Dermis microvascular lymphatic vessel endothelial cell (primary cell): ENCODE results near the gene PLXNC1. TPM values are rescaled to one million over a fixed set of nuclear protein-coding genes. Genes with fewer than 3 reads are reported as not detected.

Experiments used
- DNase-seq, 2 donors: peaks; one replicate each; pipeline versions ENCODE4 v3.0.0 to v3.0.0-alpha.2; 2010; ENCODE audit warnings: low read depth in 2 of 2
- total RNA-seq: library from RNA; depleted of rRNA; stranded (reverse); fragments of >200 nt; gene quantifications from 2 replicates; pipeline ENCODE4 v1.2.1, GENCODE V29; 2014

Gene PLXNC1
- total RNA-seq, 1 donor from 2014 or later: 0.13 TPM

DNA sequence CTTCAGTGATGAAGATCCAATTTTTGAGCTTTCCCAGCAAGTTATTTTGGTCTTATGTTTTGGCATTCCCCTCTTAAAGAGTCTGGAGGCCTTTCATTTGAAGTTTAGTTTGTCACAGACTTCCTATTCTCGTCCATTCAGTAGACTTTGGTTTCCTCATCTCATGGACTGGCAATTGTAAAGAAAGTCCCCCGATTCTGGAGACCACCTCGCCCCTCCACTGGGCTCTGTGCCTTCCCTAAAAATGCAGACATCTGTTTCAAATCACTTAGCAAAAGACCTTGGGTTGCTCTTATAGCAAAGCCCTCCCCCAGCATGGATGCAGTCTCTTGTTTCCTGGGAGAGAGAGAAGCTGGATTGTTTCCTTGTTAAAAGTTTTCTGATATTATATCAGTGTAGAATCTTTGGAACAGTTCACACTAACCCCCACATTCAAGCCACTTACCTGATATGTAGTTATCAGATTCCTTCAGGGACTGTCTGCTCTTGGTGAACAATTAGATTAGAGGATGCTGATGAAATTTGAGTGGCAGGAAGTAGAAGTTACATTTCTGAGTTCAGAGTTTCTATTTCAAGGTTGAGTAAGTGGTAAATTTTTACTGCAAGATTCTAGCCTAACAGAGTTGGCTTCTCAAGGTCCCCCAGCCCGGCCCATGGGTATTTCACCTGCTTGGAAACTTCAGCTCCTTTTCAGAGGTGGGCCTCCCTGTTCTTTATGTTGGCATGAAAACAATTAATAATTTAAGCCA is 56.3 kb downstream of the PLXNC1 start:
- no peak for DNase-seq

DNA sequence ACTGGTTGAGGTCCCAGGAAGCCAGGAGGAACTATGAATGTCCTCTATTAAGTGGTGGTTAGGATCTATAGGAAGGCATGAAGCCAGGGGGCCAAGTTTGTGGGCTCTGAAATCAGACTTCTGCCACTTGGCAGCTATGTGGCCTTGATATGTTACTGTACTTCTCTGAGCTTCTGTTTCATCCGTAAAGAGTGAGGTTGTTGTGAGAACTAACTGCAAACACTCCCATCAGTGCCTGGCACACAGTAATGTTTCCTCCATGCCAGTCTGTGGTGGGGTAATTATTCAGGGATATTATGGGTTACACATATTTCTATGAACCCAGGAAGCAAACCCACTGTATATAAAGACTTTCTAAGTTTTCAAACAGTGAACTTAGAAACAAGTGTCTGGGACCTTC is 57.4 kb downstream of the PLXNC1 start:
- no peak for DNase-seq

DNA sequence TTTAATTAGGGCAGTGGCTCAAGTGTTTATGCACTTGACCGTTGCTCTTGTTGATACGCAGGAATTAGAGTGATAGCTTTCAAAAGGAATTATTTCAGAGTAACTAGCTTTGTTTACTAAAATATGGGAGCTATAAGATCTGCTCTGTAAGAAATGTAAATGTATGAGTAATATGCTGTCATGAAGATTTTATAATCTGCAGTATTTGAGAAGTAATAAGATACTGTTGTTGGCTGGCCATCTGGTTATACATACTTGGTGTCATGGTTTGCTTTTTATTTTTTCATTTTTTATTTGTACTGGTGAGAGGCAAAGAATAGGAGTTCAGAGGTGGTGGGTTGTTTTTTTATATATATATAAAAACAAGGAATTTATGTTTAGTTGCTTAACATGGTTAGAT is 58.5 kb downstream of the PLXNC1 start:
- DNase-seq: no peak

- DNase-seq: no peak
Measured at GRCh38 chr12:94207467-94207848, 59.1 kb downstream of the PLXNC1 start.

DNA sequence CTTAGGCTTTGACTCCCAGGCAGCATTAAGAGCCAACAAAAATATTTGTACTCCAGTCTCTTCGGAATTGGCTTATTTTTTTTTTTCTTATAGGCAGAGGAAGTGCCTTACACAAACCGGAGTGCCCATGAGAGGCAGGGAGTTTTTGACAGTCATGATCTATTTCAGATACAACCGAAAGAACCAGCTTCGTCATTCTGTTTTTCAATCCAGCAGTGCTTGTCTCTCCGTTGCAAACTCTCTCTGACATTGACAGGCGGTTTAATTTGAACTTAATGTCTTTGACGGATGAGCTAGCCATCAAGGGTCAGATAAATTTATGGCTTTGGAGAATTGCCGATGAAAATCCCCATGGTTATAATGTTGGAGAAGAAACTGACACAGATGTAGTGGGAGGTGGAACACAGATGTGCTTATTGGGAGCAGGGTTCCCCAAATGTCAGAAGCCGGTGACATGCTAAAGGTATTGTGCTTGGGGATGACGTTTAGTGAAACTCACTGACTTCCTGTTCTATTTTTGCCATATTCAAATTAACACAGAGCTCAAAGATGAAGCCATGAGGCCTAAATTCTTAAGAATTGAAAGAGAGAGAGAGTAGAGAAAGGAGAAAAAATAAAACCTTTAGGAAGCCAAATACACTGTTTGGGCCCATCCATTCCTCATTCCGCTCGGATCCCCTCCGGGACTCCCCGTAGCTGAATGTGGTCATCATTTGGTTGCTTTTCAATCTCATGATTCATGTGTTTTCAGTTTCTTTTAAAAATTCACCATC is 59.7 kb downstream of the PLXNC1 start:
- DNase-seq: no peak

GRCh38 chr12:94208622-94208966 is 60.2 kb downstream of the PLXNC1 start:
- DNase-seq: no peak

DNA sequence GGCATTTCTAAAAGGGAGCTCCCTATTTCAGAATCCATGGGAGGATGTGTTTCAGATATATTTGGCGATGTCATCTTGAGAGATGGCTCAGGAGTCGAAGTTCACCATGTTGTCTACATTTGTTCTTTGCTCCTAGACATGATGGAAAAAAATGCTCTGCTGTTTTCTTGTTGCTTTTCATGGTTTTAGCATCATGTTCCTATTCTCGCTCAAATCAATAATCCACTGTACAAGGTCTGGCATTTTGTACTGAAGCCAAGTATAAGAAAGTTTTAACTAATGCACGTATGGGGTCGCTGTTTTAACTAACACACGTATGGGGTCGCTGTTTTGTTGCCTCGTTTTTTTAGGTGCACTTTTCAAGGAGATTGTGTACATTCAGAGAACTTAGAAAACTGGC is 60.9 kb downstream of the PLXNC1 start:
- DNase-seq: no peak

DNA sequence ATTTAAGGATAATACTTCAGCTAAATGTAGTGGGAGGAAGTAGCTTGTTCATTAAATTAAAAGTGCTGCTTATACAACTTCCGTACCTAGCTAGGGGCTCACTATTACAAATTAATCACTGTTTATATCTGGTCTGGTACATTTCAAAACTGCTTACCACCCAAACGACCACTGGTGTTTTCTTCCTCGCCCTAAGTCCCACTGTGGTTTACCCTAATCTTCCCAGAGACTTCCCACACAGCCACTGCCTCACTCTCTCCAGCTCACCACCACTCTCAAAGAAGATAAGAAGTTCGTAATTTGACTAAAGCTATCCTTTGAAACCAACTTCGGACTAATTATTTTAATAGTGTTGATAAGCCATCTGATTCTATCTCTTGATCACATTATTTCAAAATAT is 62.6 kb downstream of the PLXNC1 start:
- no peak for DNase-seq

DNA sequence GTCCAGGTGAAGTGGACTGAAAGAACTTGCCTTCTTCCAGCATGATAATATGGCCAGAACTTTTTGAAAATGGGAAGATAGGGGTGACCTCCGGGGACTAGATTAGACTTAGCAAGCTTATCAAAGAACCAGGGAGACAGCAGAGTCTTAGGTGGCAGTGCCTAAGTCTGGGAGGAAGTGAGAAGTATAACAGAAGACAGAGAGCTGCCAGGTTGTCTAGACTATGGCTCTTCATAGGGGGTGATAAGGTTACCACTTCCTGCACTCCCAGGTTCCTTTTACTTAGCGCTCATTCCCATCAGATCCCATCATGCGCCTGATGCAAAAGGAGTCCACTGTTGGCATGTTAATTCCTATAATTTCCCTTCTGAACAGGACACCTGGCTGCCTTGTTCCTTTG is 69.9 kb downstream of the PLXNC1 start:
- no peak for DNase-seq

DNA sequence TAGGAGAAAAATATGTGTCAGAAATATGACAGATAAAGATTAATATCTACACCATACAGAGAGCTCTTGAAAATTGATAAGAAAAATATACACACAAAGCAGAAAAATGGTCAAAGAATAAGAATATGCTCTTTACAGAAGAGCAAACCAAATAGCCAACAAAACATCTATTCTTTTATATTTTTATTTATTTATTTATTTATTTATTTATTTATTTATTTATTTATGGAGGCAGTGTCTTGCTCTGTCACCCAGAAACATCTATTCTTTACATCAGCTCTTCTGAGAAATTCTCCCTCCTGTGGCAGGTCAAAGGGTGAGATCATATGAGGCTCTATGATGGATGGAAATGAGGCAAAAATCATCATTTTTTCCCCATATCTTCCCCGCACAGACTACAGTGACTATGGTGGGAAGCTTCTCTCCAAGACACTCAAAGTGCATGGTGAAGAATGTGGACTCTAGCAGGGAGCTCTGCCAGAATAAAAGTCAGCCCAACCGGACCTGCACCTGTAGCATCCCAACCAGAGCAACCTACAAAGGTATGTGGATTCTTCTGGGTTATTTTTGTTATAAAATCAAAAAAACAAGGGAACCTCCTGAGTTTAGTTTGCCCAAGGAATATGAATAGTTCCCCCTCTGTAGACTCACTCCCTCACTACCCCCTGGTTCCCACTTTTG is 71.4 kb downstream of the PLXNC1 start:
- no peak for DNase-seq

DNA sequence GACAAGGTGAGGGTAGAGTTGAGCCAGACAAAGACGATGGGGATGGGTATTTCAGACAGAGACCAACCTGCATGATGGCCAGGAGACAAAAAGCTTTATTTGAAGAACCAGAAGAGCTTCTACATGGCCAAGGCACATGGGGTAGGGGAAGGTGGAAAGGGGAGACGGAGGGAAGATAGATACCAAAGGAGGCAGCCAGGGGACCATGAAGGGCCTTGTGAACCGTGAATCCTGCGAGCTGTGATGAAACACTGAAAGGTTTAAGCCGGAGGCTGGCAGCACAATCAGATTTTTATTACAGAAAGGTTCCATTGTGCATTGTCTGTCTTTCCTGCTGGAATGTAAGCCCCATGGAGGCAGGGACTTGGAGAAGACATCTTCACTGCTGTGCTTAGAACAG is 72.4 kb downstream of the PLXNC1 start:
- no peak for DNase-seq

- DNase-seq: no peak
Measured at GRCh38 chr12:94222351-94223084, 74.1 kb downstream of the PLXNC1 start.

GRCh38 chr12:94223842-94224241 is 75.5 kb downstream of the PLXNC1 start:
- no peak for DNase-seq

- no peak for DNase-seq
Measured at GRCh38 chr12:94225506-94225905, 77.1 kb downstream of the PLXNC1 start.

DNA sequence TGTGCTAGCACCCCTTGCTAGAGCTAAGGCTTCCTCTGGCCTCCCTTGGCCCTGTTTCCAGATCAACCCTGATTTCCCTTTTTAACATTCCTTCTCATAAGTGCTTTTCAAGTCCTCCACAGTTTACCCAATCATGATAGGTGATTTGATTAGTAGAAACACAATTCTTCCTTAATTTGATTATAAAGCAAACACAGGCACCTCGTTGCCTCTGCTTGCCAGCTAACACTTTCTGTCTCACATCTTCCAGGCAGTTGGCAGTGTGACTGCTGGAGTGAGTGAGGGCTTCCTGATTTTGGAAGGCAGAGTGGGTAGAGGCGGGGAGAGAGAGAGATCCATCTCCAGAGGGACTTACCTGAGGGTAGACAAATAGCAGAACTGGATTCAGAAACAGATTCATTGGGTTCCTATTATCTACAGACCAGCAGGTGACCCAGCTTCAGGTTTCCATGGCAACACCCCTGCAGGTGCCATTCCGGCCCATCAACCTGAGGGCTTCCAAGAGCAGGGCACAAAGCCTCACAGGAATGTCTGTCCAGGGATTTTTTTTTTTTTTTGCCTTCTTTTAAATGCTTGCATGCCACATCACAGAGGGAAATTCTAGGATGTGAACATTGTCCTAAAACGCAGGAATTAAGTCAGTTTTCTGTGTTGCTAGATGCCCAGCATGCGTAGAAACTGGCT is 77.7 kb downstream of the PLXNC1 start:
- DNase-seq: no peak

GRCh38 chr12:94227066-94227465 is 78.7 kb downstream of the PLXNC1 start:
- DNase-seq: no peak

DNA sequence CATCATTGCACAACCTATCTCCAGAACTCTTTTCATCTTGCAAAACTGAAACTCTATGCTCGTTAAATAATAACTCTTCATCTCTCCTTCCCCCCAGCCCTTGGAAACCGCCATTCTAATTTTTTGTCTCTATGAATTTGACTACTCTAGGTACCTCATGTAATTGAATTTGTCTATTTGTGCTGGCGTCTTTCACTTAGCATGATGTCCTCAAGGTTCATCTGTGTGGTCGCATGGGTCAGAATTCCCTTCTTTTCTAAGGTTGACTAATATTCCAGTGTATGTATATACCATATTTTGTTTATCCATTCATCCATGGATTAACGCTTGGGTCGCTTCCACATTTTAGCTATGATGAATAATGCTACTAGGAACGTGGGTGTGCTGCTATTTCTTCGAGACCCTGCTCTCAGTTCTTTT is 80.1 kb downstream of the PLXNC1 start:
- no peak for DNase-seq

- no peak for DNase-seq
Measured at GRCh38 chr12:94229902-94230301, 81.5 kb downstream of the PLXNC1 start.

DNA sequence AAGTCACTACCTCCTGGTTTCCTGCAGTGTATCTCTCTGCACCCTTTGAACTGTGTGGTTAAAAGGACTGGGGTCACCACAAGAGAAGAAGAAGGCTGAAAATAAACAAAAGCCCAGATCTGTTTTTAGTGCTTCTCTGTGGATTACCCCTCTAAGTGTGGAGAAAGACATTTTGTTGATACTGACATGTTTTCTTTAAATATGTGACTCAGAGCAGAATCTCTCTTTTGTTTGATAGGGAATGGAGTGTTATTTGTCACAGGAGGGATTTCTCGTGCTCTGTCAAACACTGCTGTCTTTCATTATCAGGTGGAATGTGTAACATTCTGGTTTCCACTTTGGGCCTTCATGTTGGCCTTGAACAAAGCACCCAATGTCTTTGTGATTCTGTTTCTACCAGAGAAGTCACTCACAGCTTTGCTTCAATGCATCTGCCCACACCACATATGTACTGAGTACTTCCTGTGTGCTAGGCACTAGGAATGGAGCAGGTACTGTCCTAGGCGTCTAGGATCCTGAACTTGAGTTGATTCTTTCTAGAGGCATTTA is 82.1 kb downstream of the PLXNC1 start:
- DNase-seq: no peak

GRCh38 chr12:94231709-94232108 is 83.3 kb downstream of the PLXNC1 start:
- DNase-seq: no peak

DNA sequence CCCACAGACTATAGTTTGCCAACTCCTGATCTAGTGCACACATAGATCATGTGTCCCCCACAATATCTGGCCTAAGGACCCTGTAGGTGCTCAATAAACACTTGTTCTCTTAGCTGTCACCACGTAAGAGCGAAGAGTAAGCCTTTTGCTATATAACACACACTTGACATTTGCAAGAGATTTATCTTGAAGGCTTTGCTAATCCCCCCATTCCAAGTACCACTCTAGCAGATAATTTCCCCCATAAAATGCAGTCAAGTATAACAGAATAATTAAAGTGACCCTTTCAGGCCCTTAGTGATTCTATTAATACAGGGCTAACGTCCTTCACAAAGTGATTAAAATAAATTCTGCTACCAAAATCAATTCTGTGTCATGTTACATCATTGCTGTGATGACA is 87.5 kb downstream of the PLXNC1 start:
- DNase-seq: no peak
